Fibroblast of skin of abdomen (primary cell): ENCODE results near the gene MDH2.
"Not testable (repeated sequence)": the region's sequence is repeated elsewhere in the genome, so short reads cannot be mapped to it uniquely, and the experiment has no call there.

ENCODE experiments used
- DNase-seq: peaks from one replicate; pipeline ENCODE4 v3.0.0-alpha.2; 2013

Gene MDH2

DNA sequence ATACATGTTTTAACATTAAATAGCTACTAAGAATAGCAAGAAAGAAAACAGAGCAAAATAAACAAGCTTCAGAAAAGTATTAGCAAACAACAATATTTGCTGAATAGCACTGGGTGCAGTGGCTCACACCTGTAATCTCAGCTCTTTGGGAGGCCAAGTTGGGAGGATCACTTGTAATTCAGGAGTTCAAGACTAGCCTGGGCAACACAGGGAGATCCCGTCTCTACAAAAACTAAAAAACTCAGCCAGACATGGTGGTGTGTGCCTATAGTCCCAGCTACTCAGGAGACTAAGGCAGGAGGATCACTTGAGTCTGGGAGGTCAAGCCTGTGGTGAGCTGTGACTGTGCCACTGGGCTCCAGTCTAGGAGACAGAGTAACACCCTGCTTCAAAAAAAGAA lies 66.8 kb downstream of the MDH2 start:
- not testable (repeated sequence) for DNase-seq
